ENCODE measurements around the gene HSPB2. TPM values are rescaled to one million over a fixed set of nuclear protein-coding genes. Genes with fewer than 3 reads are reported as not detected.

The HSPB2 gene
- polyA plus RNA-seq, 3 donors = 2.0 to 32.5 (median 15.6) TPM

- no peak overlapping the region for H3K27ac ChIP-seq (ENCODE audit: low read depth, low read length)
- 44 to 73% (median 49%) methylated on average over 1 of the region's 1 CpG for WGBS, 3 donors
Measured at GRCh38 chr11:111933872-111934271, 21.3 kb downstream of the HSPB2 start.

- H3K27ac ChIP-seq (ENCODE audit: low read depth, low read length) = no peak overlapping the region
- WGBS, 3 donors = 94 to 98% (median 97%) methylated on average over 1 of the region's 1 CpG
Measured at GRCh38 chr11:111934306-111934705, 21.8 kb downstream of the HSPB2 start.

GRCh38 chr11:111935317-111936039 is 22.9 kb downstream of the HSPB2 start:
- 37 to 72% (median 42%) methylated on average over 4 of the region's 4 CpGs for WGBS, 3 donors
- no peak overlapping the region for H3K27ac ChIP-seq (ENCODE audit: low read depth, low read length)

- 28 to 60% (median 52%) methylated on average over 3 of the region's 3 CpGs for WGBS, 3 donors
- no peak overlapping the region for H3K27ac ChIP-seq (ENCODE audit: low read depth, low read length)
Measured at GRCh38 chr11:111936040-111936540, 23.6 kb downstream of the HSPB2 start.

- no peak overlapping the region for H3K27ac ChIP-seq (ENCODE audit: low read depth, low read length)
- 12 to 17% (median 15%) methylated on average over 7 to 9 of the region's 9 CpGs for WGBS, 3 donors
Measured at GRCh38 chr11:111937461-111937769, 24.9 kb downstream of the HSPB2 start.

GRCh38 chr11:111937844-111938243 is 25.3 kb downstream of the HSPB2 start:
- WGBS, 3 donors = 70 to 80% (median 70%) methylated on average over 7 of the region's 7 CpGs
- H3K27ac ChIP-seq (ENCODE audit: low read depth, low read length) = no peak overlapping the region

GRCh38 chr11:111938687-111939160 is 26.2 kb downstream of the HSPB2 start:
- WGBS, 3 donors = 14 to 69% (median 15%) methylated on average over 7 of the region's 7 CpGs
- peak overlapping the region; percentile 44 for H3K27ac ChIP-seq (ENCODE audit: low read depth, low read length)

- H3K27ac ChIP-seq (ENCODE audit: low read depth, low read length) = no peak overlapping the region
- 72 to 91% (median 90%) methylated on average over 4 of the region's 4 CpGs for WGBS, 3 donors
Measured at GRCh38 chr11:111939836-111940604, 27.5 kb downstream of the HSPB2 start.

- WGBS, 3 donors = 78 to 82% (median 80%) methylated on average over 5 of the region's 5 CpGs
- H3K27ac ChIP-seq (ENCODE audit: low read depth, low read length) = no peak overlapping the region
Measured at GRCh38 chr11:111941963-111942362, 29.4 kb downstream of the HSPB2 start.

GRCh38 chr11:111942829-111943228 is 30.3 kb downstream of the HSPB2 start:
- H3K27ac ChIP-seq (ENCODE audit: low read depth, low read length) = no peak overlapping the region
- WGBS, 3 donors = 91 to 96% (median 94%) methylated on average over 7 of the region's 7 CpGs

GRCh38 chr11:111944139-111944538 is 31.6 kb downstream of the HSPB2 start:
- H3K27ac ChIP-seq (ENCODE audit: low read depth, low read length) = no peak overlapping the region
- WGBS, 3 donors = 58 to 73% (median 60%) methylated on average over 3 of the region's 3 CpGs

- WGBS, 3 donors = 66 to 76% (median 71%) methylated on average over 5 of the region's 5 CpGs
- peak overlapping the region; percentile 3 for H3K27ac ChIP-seq (ENCODE audit: low read depth, low read length)
Measured at GRCh38 chr11:111944651-111945051, 32.1 kb downstream of the HSPB2 start.

- H3K27ac ChIP-seq (ENCODE audit: low read depth, low read length) = peak overlapping the region; percentile 3
- WGBS, 3 donors = 58 to 74% (median 70%) methylated on average over 1 of the region's 1 CpG
Measured at GRCh38 chr11:111945198-111945597, 32.7 kb downstream of the HSPB2 start.

- H3K27ac ChIP-seq (ENCODE audit: low read depth, low read length) = no peak overlapping the region
- 53 to 89% (median 88%) methylated on average over 3 of the region's 3 CpGs for WGBS, 3 donors
Measured at GRCh38 chr11:111946499-111946898, 34.0 kb downstream of the HSPB2 start.

- no peak overlapping the region for H3K27ac ChIP-seq (ENCODE audit: low read depth, low read length)
Measured at GRCh38 chr11:111947143-111947542, 34.6 kb downstream of the HSPB2 start.

- WGBS, 3 donors = 40 to 46% (median 44%) methylated on average over 7 of the region's 7 CpGs
- no peak overlapping the region for H3K27ac ChIP-seq (ENCODE audit: low read depth, low read length)
Measured at GRCh38 chr11:111949519-111950426, 37.2 kb downstream of the HSPB2 start.

GRCh38 chr11:111951565-111951964 is 39.0 kb downstream of the HSPB2 start:
- H3K27ac ChIP-seq (ENCODE audit: low read depth, low read length) = no peak overlapping the region
- WGBS, 3 donors = 92 to 99% (median 94%) methylated on average over 3 of the region's 3 CpGs

- no peak overlapping the region for H3K27ac ChIP-seq (ENCODE audit: low read depth, low read length)
- 96 to 97% (median 96%) methylated on average over 4 of the region's 4 CpGs for WGBS, 3 donors
Measured at GRCh38 chr11:111954154-111954553, 41.6 kb downstream of the HSPB2 start.
